Tibial nerve (tissue), 4 donors: ENCODE results near the gene P3H3. TPM values are rescaled to one million over a fixed set of nuclear protein-coding genes. Genes with fewer than 3 reads are reported as not detected.

Source experiments
- DNase-seq, 2 donors: peaks; one replicate each; pipeline ENCODE4 v3.0.0-alpha.2; 2019; ENCODE audit warnings: low spot score in 2 of 2
- H3K27ac ChIP-seq, 4 donors: fragments of 200-600 bp; sonication (generic) in 3 of 4; one replicate each; pipeline ENCODE4 v1.5.1; 2017 to 2019; ENCODE audit warnings: mild to moderate bottlenecking in 1 of 4
- H3K27me3 ChIP-seq, 2 donors: fragments of 200-600 bp; sonication (generic) in 1 of 2; one replicate each; pipeline versions ENCODE4 v1.5.1 to v1.6.0; 2017 to 2019
- H3K36me3 ChIP-seq, 3 donors: fragments of 200-600 bp; sonication (generic); one replicate each; pipeline ENCODE4 v1.5.1; 2018 to 2019
- H3K4me1 ChIP-seq, 4 donors: fragments of 200-600 bp; sonication (generic) in 3 of 4; one replicate each; pipeline ENCODE4 v1.5.1; 2017 to 2019
- H3K4me3 ChIP-seq, 4 donors: fragments of 200-600 bp; sonication (generic) in 3 of 4; one replicate each; pipeline ENCODE4 v1.5.1; 2017 to 2019; ENCODE audit warnings: mild to moderate bottlenecking in 1 of 4, moderate library complexity in 1 of 4
- H3K9me3 ChIP-seq, 4 donors: fragments of 200-600 bp; sonication (generic) in 3 of 4; one replicate each; pipeline ENCODE4 v1.5.1; 2017 to 2019
- EP300 ChIP-seq, 2 donors: sonication (generic); formaldehyde crosslinking; IDR thresholded peaks; one replicate each; pipeline ENCODE4 v1.6.1; 2017; ENCODE audit warnings: antibody characterized with exemption in 2 of 2, mild to moderate bottlenecking in 1 of 2
- POLR2A ChIP-seq, 2 donors: fragments of 450-650 bp; IDR thresholded peaks; one replicate each; pipeline ENCODE4 v1.6.1; 2017; ENCODE audit warnings: antibody characterized with exemption in 2 of 2, mild to moderate bottlenecking in 2 of 2, moderate library complexity in 2 of 2
- whole genome bisulfite sequencing, 2 donors: methylation state at CpG; one replicate each; pipeline ENCODE4 v1.1.5; 2018; 5-methylcytosine and 5-hydroxymethylcytosine counted together
- total RNA-seq, 4 donors: library from RNA; depleted of rRNA; stranded (reverse); fragments of >200 nt; gene quantifications; one replicate each; pipeline ENCODE4 v1.1.0, GENCODE V29; 2016
- TF ChIP-seq, protein P1 (sequence below), 5 experiments: fragments of 200-600 bp in 3 of 5; fragments of 450-650 bp in 2 of 5; sonication (generic) in 3 of 5; IDR thresholded peaks; one replicate each; pipeline ENCODE4 v1.5.1; 2016 to 2019; ENCODE audit warnings: antibody characterized with exemption in 5 of 5, mild to moderate bottlenecking in 3 of 5, moderate library complexity in 2 of 5

Gene P3H3
- total RNA-seq, 4 donors from 2014 or later = 14.6 to 45.8 (median 36.4) TPM

DNA sequence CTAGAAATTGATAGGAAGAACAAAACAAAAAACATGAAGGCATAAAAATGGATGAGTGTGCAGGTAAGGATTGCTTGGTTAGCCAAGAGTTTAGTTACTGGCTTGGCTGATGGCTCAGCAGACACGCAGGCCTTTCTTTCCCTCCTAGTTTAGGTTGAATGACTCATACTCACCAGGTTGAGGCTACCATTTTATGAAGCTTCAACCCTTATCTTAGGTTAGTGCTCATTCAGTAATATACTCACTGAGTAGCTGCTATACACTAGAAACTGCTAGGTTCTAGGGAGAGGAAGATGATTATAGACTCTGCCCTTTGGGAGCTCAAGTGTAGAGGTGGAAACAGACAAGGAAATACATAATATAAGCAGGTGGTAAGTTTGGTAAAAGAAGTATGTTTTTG lies 6.0 kb downstream of the P3H3 start:
- Histone ChIP-seq H3K4me1 (peaks cover 0 to 8% (median 3%) of the 10 kb centered on the region in 4 donors), H3K4me3 (no peak overlapping the region), H3K36me3 (peaks cover 0 to 81% (median 0%) of the 10 kb centered on the region in 3 donors), H3K27me3 (no peaks in the 10 kb centered on the region), H3K27ac (no peak overlapping the region), H3K9me3 (no peaks in the 10 kb centered on the region)
- DNase-seq = no peak
- TF ChIP-seq POLR2A (IDR thresholded peaks at IDR 0.05) (no peak), EP300 (IDR thresholded peaks at IDR 0.05) (no peak)
- TF ChIP-seq, protein P1, sequence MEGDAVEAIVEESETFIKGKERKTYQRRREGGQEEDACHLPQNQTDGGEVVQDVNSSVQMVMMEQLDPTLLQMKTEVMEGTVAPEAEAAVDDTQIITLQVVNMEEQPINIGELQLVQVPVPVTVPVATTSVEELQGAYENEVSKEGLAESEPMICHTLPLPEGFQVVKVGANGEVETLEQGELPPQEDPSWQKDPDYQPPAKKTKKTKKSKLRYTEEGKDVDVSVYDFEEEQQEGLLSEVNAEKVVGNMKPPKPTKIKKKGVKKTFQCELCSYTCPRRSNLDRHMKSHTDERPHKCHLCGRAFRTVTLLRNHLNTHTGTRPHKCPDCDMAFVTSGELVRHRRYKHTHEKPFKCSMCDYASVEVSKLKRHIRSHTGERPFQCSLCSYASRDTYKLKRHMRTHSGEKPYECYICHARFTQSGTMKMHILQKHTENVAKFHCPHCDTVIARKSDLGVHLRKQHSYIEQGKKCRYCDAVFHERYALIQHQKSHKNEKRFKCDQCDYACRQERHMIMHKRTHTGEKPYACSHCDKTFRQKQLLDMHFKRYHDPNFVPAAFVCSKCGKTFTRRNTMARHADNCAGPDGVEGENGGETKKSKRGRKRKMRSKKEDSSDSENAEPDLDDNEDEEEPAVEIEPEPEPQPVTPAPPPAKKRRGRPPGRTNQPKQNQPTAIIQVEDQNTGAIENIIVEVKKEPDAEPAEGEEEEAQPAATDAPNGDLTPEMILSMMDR (IDR thresholded peaks at IDR 0.05) = no peak
- WGBS, 2 donors = 85 to 94% methylated on average over 1 of the region's 1 CpG

DNA sequence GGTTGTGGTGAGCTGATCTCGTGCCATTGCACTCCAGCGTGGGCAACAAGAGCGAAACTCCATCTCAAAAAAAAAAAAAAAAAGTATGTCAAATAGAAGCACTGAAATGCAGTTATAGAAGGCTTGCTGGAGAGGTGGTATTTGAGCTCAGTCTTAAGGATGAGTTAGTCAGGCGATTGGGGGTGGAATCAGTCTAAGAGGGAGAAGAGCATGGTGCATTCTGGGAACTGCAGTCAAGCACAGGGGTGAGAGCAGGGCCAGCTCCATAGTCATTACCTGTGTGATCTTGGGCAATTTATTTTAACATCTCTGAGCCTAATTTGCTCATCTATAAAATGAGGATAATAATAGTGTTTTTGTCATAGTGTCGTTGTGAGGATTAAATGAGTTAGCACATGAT lies 6.7 kb downstream of the P3H3 start:
- no peaks in the 10 kb centered on the region for H3K9me3 ChIP-seq
- no peaks in the 10 kb centered on the region for H3K27me3 ChIP-seq
- no peak for DNase-seq
- no peak overlapping the region for H3K4me3 ChIP-seq
- H3K27ac ChIP-seq = no peak overlapping the region
- WGBS, 2 donors = 79 to 83% methylated on average over 5 of the region's 5 CpGs
- TF ChIP-seq, protein P1 (IDR thresholded peaks at IDR 0.05) = no peak
- no peak for TF ChIP-seq EP300 (IDR thresholded peaks at IDR 0.05)
- TF ChIP-seq POLR2A (IDR thresholded peaks at IDR 0.05) = no peak
- peaks cover 0 to 87% (median 0%) of the 10 kb centered on the region in 3 donors for H3K36me3 ChIP-seq
- H3K4me1 ChIP-seq = peaks cover 0 to 1% (median under 1%) of the 10 kb centered on the region in 4 donors

DNA sequence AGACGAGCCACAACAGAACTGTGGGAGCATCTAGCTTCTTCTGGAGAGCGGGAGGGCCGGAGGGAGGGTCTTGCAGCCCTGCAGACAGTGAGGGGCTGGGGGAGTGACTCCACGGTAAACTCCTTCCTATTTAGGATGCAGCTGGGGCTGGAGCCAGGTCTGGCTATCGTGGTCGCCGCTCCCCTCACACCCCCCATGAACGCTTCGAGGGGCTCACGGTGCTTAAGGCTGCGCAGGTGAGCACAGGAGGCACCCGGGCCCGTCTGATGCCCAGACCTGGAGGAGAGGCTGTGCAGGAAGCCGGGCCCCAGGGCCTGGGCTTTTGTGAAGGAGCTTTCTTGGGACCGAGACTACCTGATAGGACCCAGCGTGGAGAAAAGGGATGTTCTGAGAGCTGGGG lies 8.6 kb downstream of the P3H3 start:
- Histone ChIP-seq H3K4me1 (no peaks in the 10 kb centered on the region), H3K27me3 (no peaks in the 10 kb centered on the region), H3K9me3 (no peaks in the 10 kb centered on the region), H3K27ac (no peak overlapping the region), H3K36me3 (peaks cover 0 to 87% (median 0%) of the 10 kb centered on the region in 3 donors), H3K4me3 (no peak overlapping the region)
- TF ChIP-seq, protein P1 (IDR thresholded peaks at IDR 0.05) = no peak
- TF ChIP-seq EP300 (IDR thresholded peaks at IDR 0.05) (no peak), POLR2A (IDR thresholded peaks at IDR 0.05) (no peak)
- DNase-seq = no peak
- WGBS, 2 donors = 84 to 91% methylated on average over 7 to 9 of the region's 16 CpGs

DNA sequence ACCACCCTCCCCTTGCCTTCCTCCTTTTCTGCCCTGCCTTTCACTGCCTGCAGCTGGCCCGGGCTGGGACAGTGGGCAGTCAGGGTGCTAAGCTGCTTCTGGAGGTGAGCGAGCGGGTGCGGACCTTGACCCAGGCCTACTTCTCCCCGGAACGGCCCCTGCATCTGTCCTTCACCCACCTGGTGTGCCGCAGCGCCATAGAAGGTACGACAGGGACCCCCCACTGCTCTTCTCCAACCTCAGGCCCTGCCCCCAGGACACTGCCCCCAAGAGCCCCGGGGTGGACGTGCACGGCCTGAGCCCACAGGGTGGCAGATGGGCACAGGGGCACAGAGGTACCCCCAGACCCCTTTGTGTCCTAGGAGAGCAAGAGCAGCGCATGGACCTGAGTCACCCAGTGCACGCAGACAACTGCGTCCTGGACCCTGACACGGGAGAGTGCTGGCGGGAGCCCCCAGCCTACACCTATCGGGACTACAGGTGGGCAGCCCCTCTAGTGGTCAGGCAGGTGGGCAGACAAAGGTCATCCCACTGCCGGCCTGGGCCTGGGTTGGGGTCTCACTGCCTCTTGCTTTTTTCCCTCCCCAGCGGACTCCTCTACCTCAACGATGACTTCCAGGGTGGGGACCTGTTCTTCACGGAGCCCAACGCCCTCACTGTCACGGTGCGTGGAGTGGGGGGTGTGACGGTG lies 9.3 kb downstream of the P3H3 start:
- H3K27me3 ChIP-seq = no peaks in the 10 kb centered on the region
- H3K36me3 ChIP-seq = peaks cover 0 to 87% (median 0%) of the 10 kb centered on the region in 3 donors
- no peak overlapping the region for H3K4me3 ChIP-seq
- no peaks in the 10 kb centered on the region for H3K9me3 ChIP-seq
- TF ChIP-seq, protein P1 (IDR thresholded peaks at IDR 0.05) = no peak
- TF ChIP-seq POLR2A (IDR thresholded peaks at IDR 0.05) (no peak), EP300 (IDR thresholded peaks at IDR 0.05) (no peak)
- no peak overlapping the region for H3K27ac ChIP-seq
- no peak for DNase-seq
- H3K4me1 ChIP-seq = no peaks in the 10 kb centered on the region
- WGBS, 2 donors = 85 to 88% methylated on average over 20 to 26 of the region's 26 CpGs

DNA sequence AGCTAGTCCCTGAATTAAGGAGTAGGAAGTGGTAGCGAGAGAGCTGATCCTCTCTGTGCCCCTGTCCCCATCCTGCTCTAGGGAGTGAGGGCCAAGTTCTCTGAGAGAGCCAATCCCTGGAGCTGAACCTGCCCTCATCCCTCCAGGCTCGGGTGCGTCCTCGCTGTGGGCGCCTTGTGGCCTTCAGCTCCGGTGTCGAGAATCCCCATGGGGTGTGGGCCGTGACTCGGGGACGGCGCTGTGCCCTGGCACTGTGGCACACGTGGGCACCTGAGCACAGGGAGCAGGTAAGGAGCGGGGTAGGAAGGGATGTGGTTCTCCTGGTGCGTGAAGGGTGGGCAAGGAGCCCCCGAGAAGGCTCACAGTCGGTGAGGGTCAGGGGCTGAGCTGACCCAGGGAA lies 10.6 kb downstream of the P3H3 start:
- Histone ChIP-seq H3K4me1 (no peaks in the 10 kb centered on the region), H3K4me3 (no peak overlapping the region), H3K9me3 (no peaks in the 10 kb centered on the region), H3K27me3 (no peaks in the 10 kb centered on the region), H3K36me3 (peaks cover 0 to 87% (median 0%) of the 10 kb centered on the region in 3 donors), H3K27ac (no peak overlapping the region)
- no peak for DNase-seq
- WGBS, 2 donors = 91 to 93% methylated on average over 15 to 16 of the region's 16 CpGs
- TF ChIP-seq POLR2A (IDR thresholded peaks at IDR 0.05) (no peak), EP300 (IDR thresholded peaks at IDR 0.05) (no peak)
- TF ChIP-seq, protein P1 (IDR thresholded peaks at IDR 0.05) = no peak
